IMR-90 (cell line): ENCODE results near the gene TK2. TPM values are rescaled to one million over a fixed set of nuclear protein-coding genes. Genes with fewer than 3 reads are reported as not detected.

ENCODE experiments used
- ATAC-seq: fragments of 200-7000 bp; cut with Tn5 transposase; 2 replicates; pipeline ENCODE4 v1.9.1; 2020; ENCODE audit warnings: low read depth, mild to moderate bottlenecking, moderate library complexity
- BruUV-seq: library from RNA; stranded (reverse); fragments of 400-500 nt; replicated peaks from 2 replicates; lab custom pipeline; 2021; lab: Mats Ljungman, UMichigan
- CTCF ChIA-PET: fragments of 300-600 bp; formaldehyde crosslinking; extraction: SDS; loops from one replicate; lab custom pipeline; 2021; ENCODE audit warnings: antibody characterized with exemption; lab: Yijun Ruan, JAX
- POLR2A ChIA-PET: fragments of 300-600 bp; sonication (Branson Sonifier 250); formaldehyde crosslinking; loops from one replicate; lab custom pipeline; 2022; ENCODE audit warnings: antibody characterized with exemption; ENCODE audit not compliant: unreplicated experiment; lab: Charles Lee
- DNase-seq: peaks from one replicate; pipeline ENCODE4 v3.0.0; 2013
- H2AFZ ChIP-seq: replicated peaks from 2 replicates; pipeline ENCODE3; 2013; ENCODE audit warnings: low read length, mild to moderate bottlenecking; ENCODE audit not compliant: poor library complexity
- H2AK5ac ChIP-seq: 2 replicates; pipeline ENCODE4 v1.6.1; 2013; ENCODE audit warnings: low read depth, low read length, inconsistent platforms
- H2AK9ac ChIP-seq: replicated peaks from 2 replicates; pipeline ENCODE3; 2013; ENCODE audit warnings: mild to moderate bottlenecking, low read depth, low read length, moderate library complexity; ENCODE audit not compliant: poor library complexity
- H2BK120ac ChIP-seq: 2 replicates; pipeline ENCODE4 v1.6.1; 2013; ENCODE audit warnings: low read depth, low read length, inconsistent platforms
- H2BK15ac ChIP-seq: 3 replicates; pipeline ENCODE4 v1.6.1; 2013; ENCODE audit warnings: low read depth, low read length, inconsistent platforms
- H2BK20ac ChIP-seq: 2 replicates; pipeline ENCODE4 v1.6.1; 2013; ENCODE audit warnings: low read depth, mild to moderate bottlenecking, inconsistent platforms, low read length, moderate library complexity
- H2BK5ac ChIP-seq: 2 replicates; pipeline ENCODE4 v1.6.1; 2013; ENCODE audit warnings: mild to moderate bottlenecking, low read depth, low read length, inconsistent platforms; ENCODE audit not compliant: poor library complexity, severe bottlenecking
- H3K14ac ChIP-seq: replicated peaks from 2 replicates; pipeline ENCODE4 v1.6.1; 2013; ENCODE audit warnings: low read depth, low read length, inconsistent platforms
- H3K18ac ChIP-seq: 2 replicates; pipeline ENCODE4 v1.6.1; 2013; ENCODE audit warnings: low read depth, low read length, control low read depth
- H3K23ac ChIP-seq: 2 replicates; pipeline ENCODE4 v1.6.1; 2013; ENCODE audit warnings: low read depth, low read length, inconsistent platforms
- H3K27ac ChIP-seq: 2 replicates; pipeline ENCODE4 v1.5.1; 2013; ENCODE audit warnings: mild to moderate bottlenecking, control low read depth, low read length; ENCODE audit not compliant: insufficient read depth
- H3K27me3 ChIP-seq: 2 replicates; pipeline ENCODE4 v1.6.1; 2013; ENCODE audit warnings: low read length; ENCODE audit not compliant: control insufficient read depth, insufficient read depth
- H3K36me3 ChIP-seq: 2 replicates; pipeline ENCODE4 v1.6.1; 2013; ENCODE audit warnings: low read length, mixed read lengths; ENCODE audit not compliant: control insufficient read depth, insufficient read depth
- H3K4ac ChIP-seq: 2 replicates; pipeline ENCODE4 v1.6.1; 2013; ENCODE audit warnings: low read depth, low read length, inconsistent platforms
- H3K4me1 ChIP-seq: 2 replicates; pipeline ENCODE4 v1.6.1; 2013; ENCODE audit warnings: low read length, mixed read lengths; ENCODE audit not compliant: control insufficient read depth, insufficient read depth
- H3K4me2 ChIP-seq: 2 replicates; pipeline ENCODE4 v1.6.1; 2013; ENCODE audit warnings: low read depth, mild to moderate bottlenecking, control low read depth, low read length, moderate library complexity
- H3K4me3 ChIP-seq: 2 replicates; pipeline ENCODE4 v1.5.1; 2013; ENCODE audit warnings: low read depth, mild to moderate bottlenecking, control low read depth, low read length, moderate library complexity; ENCODE audit not compliant: insufficient read depth
- H3K56ac ChIP-seq: 2 replicates; pipeline ENCODE4 v1.6.1; 2013; ENCODE audit warnings: low read length, inconsistent platforms; ENCODE audit not compliant: insufficient read depth; ENCODE audit errors: extremely low read depth
- H3K79me1 ChIP-seq, 2 experiments: 2 replicates each; pipeline ENCODE4 v1.6.1; 2013; ENCODE audit warnings: low read length in 2 of 2, inconsistent platforms in 1 of 2, low read depth in 1 of 2
- H3K9ac ChIP-seq: 2 replicates; pipeline ENCODE4 v1.6.1; 2013; ENCODE audit warnings: low read depth, low read length, control low read depth
- H3K9me1 ChIP-seq: 2 replicates; pipeline ENCODE4 v1.6.1; 2013; ENCODE audit warnings: low read length, inconsistent platforms; ENCODE audit not compliant: insufficient read depth
- H3K9me3 ChIP-seq: 2 replicates; pipeline ENCODE4 v1.6.1; 2013; ENCODE audit warnings: low read length; ENCODE audit not compliant: control insufficient read depth, insufficient read depth
- H4K20me1 ChIP-seq: 2 replicates; pipeline ENCODE4 v1.6.1; 2013; ENCODE audit warnings: low read length, inconsistent platforms; ENCODE audit not compliant: insufficient read depth
- H4K5ac ChIP-seq: 2 replicates; pipeline ENCODE4 v1.6.1; 2013; ENCODE audit warnings: mild to moderate bottlenecking, low read depth, low read length, control low read depth
- H4K8ac ChIP-seq, 2 experiments: 2 replicates each; pipeline ENCODE4 v1.6.1; 2013; ENCODE audit warnings: low read depth in 2 of 2, low read length in 2 of 2, control low read depth in 1 of 2, inconsistent platforms in 1 of 2
- H4K91ac ChIP-seq: 2 replicates; pipeline ENCODE4 v1.6.1; 2013; ENCODE audit warnings: low read depth, low read length, inconsistent platforms; ENCODE audit not compliant: insufficient read depth
- BHLHE40 ChIP-seq: fragments of 150-350 bp; IDR thresholded peaks from 2 replicates; pipeline ENCODE4 v1.6.1; 2016; ENCODE audit warnings: mild to moderate bottlenecking, low read depth, low read length
- CHD1 ChIP-seq: IDR thresholded peaks from 2 replicates; pipeline ENCODE4 v1.6.1; 2012; ENCODE audit warnings: low read depth, low read length, improper control_type of control experiment
- FOS ChIP-seq: fragments of 150-350 bp; IDR thresholded peaks from 2 replicates; pipeline ENCODE4 v1.6.1; 2016; ENCODE audit warnings: low read depth, low read length
- MAFK ChIP-seq: IDR thresholded peaks from 2 replicates; pipeline ENCODE4 v1.6.1; 2012; ENCODE audit warnings: low read depth, low read length, improper control_type of control experiment
- MAZ ChIP-seq: IDR thresholded peaks from 2 replicates; pipeline ENCODE4 v1.6.1; 2012; ENCODE audit warnings: low read depth, mild to moderate bottlenecking, low read length, improper control_type of control experiment, moderate library complexity, borderline replicate concordance
- MXI1 ChIP-seq: IDR thresholded peaks from 2 replicates; pipeline ENCODE4 v1.6.1; 2012; ENCODE audit warnings: low read depth, mild to moderate bottlenecking, low read length, moderate library complexity, borderline replicate concordance
- POLR2A ChIP-seq: IDR thresholded peaks from 2 replicates; pipeline ENCODE4 v1.6.1; 2012; ENCODE audit warnings: mild to moderate bottlenecking, low read depth, low read length
- RFX5 ChIP-seq: IDR thresholded peaks from 2 replicates; pipeline ENCODE4 v1.8.0; 2012; ENCODE audit warnings: low read depth, mild to moderate bottlenecking, low read length, moderate library complexity
- SMC3 ChIP-seq: fragments of 150-350 bp; IDR thresholded peaks from 2 replicates; pipeline ENCODE4 v1.6.1; 2016; ENCODE audit warnings: low read depth, mild to moderate bottlenecking, antibody characterized with exemption, low read length, moderate library complexity
- WGBS, 2 experiments: methylation state at CpG; one replicate each; pipeline versions ENCODE4 v1.1.5 to v1.1.7; 2013; ENCODE audit warnings: missing lambda C conversion rate in 2 of 2; ENCODE audit not compliant: insufficient read length in 1 of 2; ENCODE audit errors: extremely low coverage in 2 of 2; 5-methylcytosine and 5-hydroxymethylcytosine counted together
- dilution Hi-C: fragments of 300-500 bp; cut with HindIII; formaldehyde crosslinking; loops from one replicate; pipeline ENCODE4 v1.14.3; 2018; ENCODE audit warnings: low sequenced_read_pairs; ENCODE audit not compliant: unreplicated experiment
- in situ Hi-C: fragments of 300-500 bp; cut with MboI; formaldehyde crosslinking; loops from 3 replicates; pipeline ENCODE4 v1.14.3; 2019; ENCODE audit warnings: low sequenced_read_pairs, inconsistent platforms, mixed read lengths
- intact Hi-C: fragments of 100-400 bp; cut with micrococcal nuclease; formaldehyde crosslinking; loops from 2 replicates; pipeline ENCODE4 v1.10.0; 2022
- polyA plus RNA-seq, 3 experiments: library from polyadenylated mRNA; depleted of rRNA; stranded (reverse); fragments of >200 nt; gene quantifications; 2 replicates each; pipeline ENCODE4 v1.2.3, GENCODE V29; 2012; ENCODE audit warnings: low replicate concordance in 1 of 3
- total RNA-seq: library from RNA; depleted of rRNA; stranded (reverse); fragments of >200 nt; gene quantifications from 2 replicates; pipeline ENCODE4 v1.2.3, GENCODE V29; 2012
- TF ChIP-seq, protein P1 (sequence below): fragments of 150-350 bp; IDR thresholded peaks from 2 replicates; pipeline ENCODE4 v1.6.1; 2017; ENCODE audit warnings: mild to moderate bottlenecking, antibody characterized with exemption, low read length, low read depth
- TF ChIP-seq, protein P2 (sequence below): conservative IDR thresholded peaks from 2 replicates; pipeline ENCODE4 v1.5.1; 2012; ENCODE audit warnings: mild to moderate bottlenecking, low read depth, low read length, improper control_type of control experiment
- TF ChIP-seq, protein P3 (sequence below): fragments of 150-350 bp; IDR thresholded peaks from 2 replicates; pipeline ENCODE4 v1.6.1; 2016; ENCODE audit warnings: low read depth, mild to moderate bottlenecking, low read length, moderate library complexity, borderline replicate concordance

Gene TK2
- total and polyA plus RNA-seq, 2 of the 4 experiments (the other 2 are of a cell fraction) = 14.7 to 16.5 TPM

DNA sequence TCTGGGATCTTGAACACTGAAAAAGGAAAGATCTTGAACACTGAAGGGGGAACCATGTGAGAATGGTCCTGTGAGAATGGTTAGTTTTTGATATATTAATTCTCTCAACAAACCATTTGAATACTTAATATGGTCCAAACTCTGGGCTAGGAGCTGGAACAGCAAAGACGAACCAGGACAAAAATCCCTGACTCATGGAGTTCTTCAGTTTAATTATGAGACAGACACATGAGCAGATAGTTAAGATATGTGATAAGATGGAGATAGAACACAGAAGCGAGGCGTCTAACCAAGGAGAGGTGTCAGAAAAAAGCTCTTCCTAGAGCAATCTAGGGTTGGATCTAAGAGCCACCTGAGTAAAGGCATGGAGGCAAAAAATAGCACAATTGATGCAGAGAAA lies 4.1 kb upstream of the TK2 start:
- Histone ChIP-seq H3K9ac (no peak overlapping the region), H3K79me1 (peaks cover 52 to 73% of the 10 kb centered on the region in 2 experiments), H3K56ac (no peak overlapping the region), H2BK5ac (no peak overlapping the region), H4K8ac (no peak overlapping the region), H4K91ac (no peak overlapping the region), H3K27ac (no peak overlapping the region), H3K23ac (no peak overlapping the region), H3K9me3 (no peaks in the 10 kb centered on the region), H3K9me1 (peaks cover 14% of the 10 kb centered on the region; the same call in 1 of the 2 replicates), H2AK5ac (no peak overlapping the region), H4K20me1 (no peaks in the 10 kb centered on the region), H2BK120ac (no peak overlapping the region), H2BK20ac (no peak overlapping the region), H3K18ac (no peak overlapping the region), H3K36me3 (peaks cover 4% of the 10 kb centered on the region), H3K27me3 (no peaks in the 10 kb centered on the region), H2BK15ac (no peak overlapping the region), H2AFZ (no peak overlapping the region), H3K4ac (no peak overlapping the region), H3K4me3 (no peak overlapping the region), H3K4me1 (peaks cover 6% of the 10 kb centered on the region), H2AK9ac (no peak overlapping the region), H3K14ac (no peak overlapping the region), H3K4me2 (no peak overlapping the region), H4K5ac (no peak overlapping the region)
- ChIA-PET POLR2A (no interaction called here), CTCF (no interaction called here)
- DNase-seq (no peak), ATAC-seq (no peak)
- WGBS, 2 experiments = 90% methylated on average over 2 of the region's 3 CpGs; no CpG with 5 or more reads in 1 of the 2 experiments
- TF ChIP-seq POLR2A (no peak), MAFK (no peak), MXI1 (no peak), RFX5 (no peak), MAZ (no peak), BHLHE40 (no peak), CHD1 (no peak), FOS (no peak), SMC3 (no peak)
- TF ChIP-seq, protein P1, sequence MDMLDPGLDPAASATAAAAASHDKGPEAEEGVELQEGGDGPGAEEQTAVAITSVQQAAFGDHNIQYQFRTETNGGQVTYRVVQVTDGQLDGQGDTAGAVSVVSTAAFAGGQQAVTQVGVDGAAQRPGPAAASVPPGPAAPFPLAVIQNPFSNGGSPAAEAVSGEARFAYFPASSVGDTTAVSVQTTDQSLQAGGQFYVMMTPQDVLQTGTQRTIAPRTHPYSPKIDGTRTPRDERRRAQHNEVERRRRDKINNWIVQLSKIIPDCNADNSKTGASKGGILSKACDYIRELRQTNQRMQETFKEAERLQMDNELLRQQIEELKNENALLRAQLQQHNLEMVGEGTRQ = no peak
- TF ChIP-seq, protein P2, sequence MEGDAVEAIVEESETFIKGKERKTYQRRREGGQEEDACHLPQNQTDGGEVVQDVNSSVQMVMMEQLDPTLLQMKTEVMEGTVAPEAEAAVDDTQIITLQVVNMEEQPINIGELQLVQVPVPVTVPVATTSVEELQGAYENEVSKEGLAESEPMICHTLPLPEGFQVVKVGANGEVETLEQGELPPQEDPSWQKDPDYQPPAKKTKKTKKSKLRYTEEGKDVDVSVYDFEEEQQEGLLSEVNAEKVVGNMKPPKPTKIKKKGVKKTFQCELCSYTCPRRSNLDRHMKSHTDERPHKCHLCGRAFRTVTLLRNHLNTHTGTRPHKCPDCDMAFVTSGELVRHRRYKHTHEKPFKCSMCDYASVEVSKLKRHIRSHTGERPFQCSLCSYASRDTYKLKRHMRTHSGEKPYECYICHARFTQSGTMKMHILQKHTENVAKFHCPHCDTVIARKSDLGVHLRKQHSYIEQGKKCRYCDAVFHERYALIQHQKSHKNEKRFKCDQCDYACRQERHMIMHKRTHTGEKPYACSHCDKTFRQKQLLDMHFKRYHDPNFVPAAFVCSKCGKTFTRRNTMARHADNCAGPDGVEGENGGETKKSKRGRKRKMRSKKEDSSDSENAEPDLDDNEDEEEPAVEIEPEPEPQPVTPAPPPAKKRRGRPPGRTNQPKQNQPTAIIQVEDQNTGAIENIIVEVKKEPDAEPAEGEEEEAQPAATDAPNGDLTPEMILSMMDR = no peak
- TF ChIP-seq, protein P3, sequence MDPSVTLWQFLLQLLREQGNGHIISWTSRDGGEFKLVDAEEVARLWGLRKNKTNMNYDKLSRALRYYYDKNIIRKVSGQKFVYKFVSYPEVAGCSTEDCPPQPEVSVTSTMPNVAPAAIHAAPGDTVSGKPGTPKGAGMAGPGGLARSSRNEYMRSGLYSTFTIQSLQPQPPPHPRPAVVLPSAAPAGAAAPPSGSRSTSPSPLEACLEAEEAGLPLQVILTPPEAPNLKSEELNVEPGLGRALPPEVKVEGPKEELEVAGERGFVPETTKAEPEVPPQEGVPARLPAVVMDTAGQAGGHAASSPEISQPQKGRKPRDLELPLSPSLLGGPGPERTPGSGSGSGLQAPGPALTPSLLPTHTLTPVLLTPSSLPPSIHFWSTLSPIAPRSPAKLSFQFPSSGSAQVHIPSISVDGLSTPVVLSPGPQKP = no peak
- BruUV-seq = no TSS peak
- intact Hi-C loops = no loop called here
- in situ Hi-C loops = loop anchor here (5.0 kb wide), 1 partner anchor 48 kb away; the partner anchor contains the start of gene CMTM3
- dilution Hi-C loops = no loop called here
